KOPT-K1 (cell line): ENCODE results near the gene CCIN.
"Not testable (repeated sequence)": the region's sequence is repeated elsewhere in the genome, so short reads cannot be mapped to it uniquely, and the experiment has no call there.

ENCODE experiments used
- H3K27ac ChIP-seq: fragments of 200-600 bp; sonication (generic); 2 replicates; pipeline ENCODE4 v1.5.1; 2016; ENCODE audit warnings: antibody characterized with exemption, mild to moderate bottlenecking, low read depth, low read length; ENCODE audit not compliant: poor library complexity, severe bottlenecking
- H3K36me3 ChIP-seq: fragments of 200-600 bp; sonication (generic); 2 replicates; pipeline ENCODE4 v1.5.1; 2017; ENCODE audit warnings: antibody characterized with exemption, mild to moderate bottlenecking, low read length, moderate library complexity; ENCODE audit not compliant: insufficient read depth
- H3K9me3 ChIP-seq: fragments of 200-600 bp; sonication (generic); 2 replicates; pipeline ENCODE4 v1.5.1; 2017; ENCODE audit warnings: antibody characterized with exemption, low read length, mild to moderate bottlenecking; ENCODE audit not compliant: insufficient read depth, poor library complexity, severe bottlenecking

Gene CCIN

GRCh38 chr9:36162211-36162738 is 6.9 kb upstream of the CCIN start:
- H3K27ac ChIP-seq, result no peak overlapping the region

GRCh38 chr9:36163049-36163785 is 6.0 kb upstream of the CCIN start:
- no peaks in the 10 kb centered on the region for H3K36me3 ChIP-seq
- H3K27ac ChIP-seq, result no peak overlapping the region
- no peaks in the 10 kb centered on the region for H3K9me3 ChIP-seq

More at GRCh38 chr9:36162211-36162738, 6.9 kb upstream of the CCIN start:
- H3K9me3 ChIP-seq, result no peaks in the 10 kb centered on the region
- no peaks in the 10 kb centered on the region for H3K36me3 ChIP-seq

- H3K9me3 ChIP-seq, result no peaks in the 10 kb centered on the region
- no peak overlapping the region for H3K27ac ChIP-seq
- H3K36me3 ChIP-seq, result no peaks in the 10 kb centered on the region
These were observed 5.4 kb upstream of the CCIN start for GRCh38 chr9:36163786-36164170.

GRCh38 chr9:36164372-36164771 is 4.8 kb upstream of the CCIN start:
- no peaks in the 10 kb centered on the region for H3K9me3 ChIP-seq

GRCh38 chr9:36164989-36165388 is 4.2 kb upstream of the CCIN start:
- Histone ChIP-seq H3K9me3 (no peaks in the 10 kb centered on the region), H3K27ac (no peak overlapping the region), H3K36me3 (no peaks in the 10 kb centered on the region)

More at GRCh38 chr9:36164372-36164771, 4.8 kb upstream of the CCIN start:
- H3K36me3 ChIP-seq, result no peaks in the 10 kb centered on the region
- H3K27ac ChIP-seq, result no peak overlapping the region

GRCh38 chr9:36165826-36166167 is 3.4 kb upstream of the CCIN start:
- H3K36me3 ChIP-seq, result no peaks in the 10 kb centered on the region
- no peaks in the 10 kb centered on the region for H3K9me3 ChIP-seq
- H3K27ac ChIP-seq, result no peak overlapping the region

- Histone ChIP-seq H3K36me3 (no peaks in the 10 kb centered on the region), H3K9me3 (no peaks in the 10 kb centered on the region), H3K27ac (no peak overlapping the region)
These were observed 2.8 kb upstream of the CCIN start for GRCh38 chr9:36166168-36166927.

GRCh38 chr9:36169708-36170107 is 520 bp downstream of the CCIN start:
- Histone ChIP-seq H3K27ac (no peak overlapping the region), H3K36me3 (no peaks in the 10 kb centered on the region), H3K9me3 (no peaks in the 10 kb centered on the region)

GRCh38 chr9:36170531-36170930 is 1.3 kb downstream of the CCIN start:
- Histone ChIP-seq H3K9me3 (no peaks in the 10 kb centered on the region), H3K27ac (no peak overlapping the region), H3K36me3 (no peaks in the 10 kb centered on the region)

- Histone ChIP-seq H3K9me3 (no peaks in the 10 kb centered on the region), H3K36me3 (no peaks in the 10 kb centered on the region), H3K27ac (no peak overlapping the region)
These were observed 4.7 kb downstream of the CCIN start for GRCh38 chr9:36173861-36174260.

GRCh38 chr9:36174271-36174670 is 5.1 kb downstream of the CCIN start:
- H3K36me3 ChIP-seq, result no peaks in the 10 kb centered on the region
- H3K9me3 ChIP-seq, result no peaks in the 10 kb centered on the region
- no peak overlapping the region for H3K27ac ChIP-seq

- H3K9me3 ChIP-seq, result no peaks in the 10 kb centered on the region
- no peaks in the 10 kb centered on the region for H3K36me3 ChIP-seq
- no peak overlapping the region for H3K27ac ChIP-seq
These were observed 5.5 kb downstream of the CCIN start for GRCh38 chr9:36174731-36175130.

GRCh38 chr9:36175209-36175608 is 6.0 kb downstream of the CCIN start:
- not testable (repeated sequence) for H3K27ac ChIP-seq, H3K36me3 ChIP-seq, H3K9me3 ChIP-seq

GRCh38 chr9:36176496-36176895 is 7.3 kb downstream of the CCIN start:
- not testable (repeated sequence) for H3K36me3 ChIP-seq, H3K9me3 ChIP-seq, H3K27ac ChIP-seq

GRCh38 chr9:36177571-36177970 is 8.4 kb downstream of the CCIN start:
- Histone ChIP-seq H3K9me3 (no peaks in the 10 kb centered on the region), H3K36me3 (no peaks in the 10 kb centered on the region), H3K27ac (no peak overlapping the region)

- not testable (repeated sequence) for H3K9me3 ChIP-seq, H3K36me3 ChIP-seq, H3K27ac ChIP-seq
These were observed 11.1 kb downstream of the CCIN start for GRCh38 chr9:36180243-36180642.
